LHCN-M2 (cell line): ENCODE measurements around the gene EVPLL. TPM values are rescaled to one million over a fixed set of nuclear protein-coding genes. Genes with fewer than 3 reads are reported as not detected.
A peak's percentile ranks its signal among the peaks of the same experiment; 100 is the strongest.
"Not testable (repeated sequence)": the region's sequence is repeated elsewhere in the genome, so short reads cannot be mapped to it uniquely, and the experiment has no call there.

Source experiments
- DNase-seq: peaks from one replicate; pipeline ENCODE4 v3.0.0-alpha.2; 2012; ENCODE audit warnings: low read depth
- polyA plus RNA-seq: library from polyadenylated mRNA; unstranded; fragments of >200 nt; gene quantifications from one replicate; pipeline ENCODE4 v1.2.1, GENCODE V29; 2012; ENCODE audit warnings: missing spikeins
- total RNA-seq: library from RNA; depleted of rRNA; stranded (reverse); fragments of >200 nt; gene quantifications from 2 replicates; pipeline ENCODE4 v1.2.3, GENCODE V29; 2014; rRNA removed

The EVPLL gene
- total RNA-seq, result not detected in 2 replicates
- polyA plus RNA-seq, result not detected

- no peak for DNase-seq
These were observed at the start of gene EVPLL for GRCh38 chr17:18377437-18378204. TSS of gene EVPLL (plus strand) at chr17:18377778. CDS start at chr17:18380938, 3,160 bp downstream.

GRCh38 chr17:18328643-18329204 lies 48.9 kb upstream of the EVPLL start:
- DNase-seq, result no peak

- DNase-seq, result no peak
These were observed 45.7 kb upstream of the EVPLL start for GRCh38 chr17:18331879-18332278.

GRCh38 chr17:18332909-18333489 lies 44.6 kb upstream of the EVPLL start:
- no peak for DNase-seq

- DNase-seq, result not testable (repeated sequence)
These were observed 39.4 kb upstream of the EVPLL start for GRCh38 chr17:18338158-18338557.

GRCh38 chr17:18339933-18340332 lies 37.6 kb upstream of the EVPLL start:
- no peak for DNase-seq

GRCh38 chr17:18344021-18344420 lies 33.6 kb upstream of the EVPLL start:
- DNase-seq, result no peak

GRCh38 chr17:18353541-18353940 lies 24.0 kb upstream of the EVPLL start:
- DNase-seq, result no peak

GRCh38 chr17:18356624-18357023 lies 21.0 kb upstream of the EVPLL start:
- DNase-seq, result no peak

GRCh38 chr17:18360518-18360917 lies 17.1 kb upstream of the EVPLL start:
- no peak for DNase-seq

- no peak for DNase-seq
These were observed 15.5 kb upstream of the EVPLL start for GRCh38 chr17:18361837-18362697.

- peak; percentile 61 for DNase-seq
These were observed 14.9 kb upstream of the EVPLL start for GRCh38 chr17:18362698-18363100.

GRCh38 chr17:18363101-18364049 lies 14.2 kb upstream of the EVPLL start, which contains the start of gene SHMT1:
TSS of gene SHMT1 (minus strand) at chr17:18363550. CDS start at chr17:18355981, 7,569 bp downstream.
- peak; percentile 83 for DNase-seq

GRCh38 chr17:18364166-18364565 lies 13.4 kb upstream of the EVPLL start:
- no peak for DNase-seq

GRCh38 chr17:18368946-18369345 lies 8.6 kb upstream of the EVPLL start:
- no peak for DNase-seq

GRCh38 chr17:18370761-18371160 lies 6.8 kb upstream of the EVPLL start:
- DNase-seq, result no peak

GRCh38 chr17:18371455-18371854 lies 6.1 kb upstream of the EVPLL start:
- no peak for DNase-seq

- DNase-seq, result not testable (repeated sequence)
These were observed 4.4 kb upstream of the EVPLL start for GRCh38 chr17:18373181-18373580.

- no peak for DNase-seq
These were observed 3.4 kb upstream of the EVPLL start for GRCh38 chr17:18374216-18374615.

- no peak for DNase-seq
These were observed 577 bp downstream of the EVPLL start for GRCh38 chr17:18378205-18378505.

GRCh38 chr17:18378614-18379013 lies 1.0 kb downstream of the EVPLL start:
- DNase-seq, result not testable (repeated sequence)
